BLaER1 (cell line): ENCODE measurements around the gene ARMH3.

Experiments
- H3K27ac ChIP-seq: shearing (Covaris generic); formaldehyde crosslinking; 2 replicates; pipeline ENCODE4 v1.8.1; 2022
- H3K27me3 ChIP-seq: shearing (Covaris generic); formaldehyde crosslinking; 2 replicates; pipeline ENCODE4 v1.8.1; 2022
- H3K36me3 ChIP-seq: shearing (Covaris generic); formaldehyde crosslinking; 2 replicates; pipeline ENCODE4 v1.8.1; 2022
- H3K4me1 ChIP-seq: shearing (Covaris generic); formaldehyde crosslinking; 2 replicates; pipeline ENCODE4 v1.8.1; 2022
- H3K4me2 ChIP-seq: shearing (Covaris generic); formaldehyde crosslinking; 2 replicates; pipeline ENCODE4 v1.8.1; 2022
- H3K4me3 ChIP-seq: shearing (Covaris generic); formaldehyde crosslinking; 2 replicates; pipeline ENCODE4 v1.8.1; 2022
- H3K9ac ChIP-seq: shearing (Covaris generic); formaldehyde crosslinking; 2 replicates; pipeline ENCODE4 v1.8.1; 2022
- H3K9me3 ChIP-seq: shearing (Covaris generic); formaldehyde crosslinking; 2 replicates; pipeline ENCODE4 v1.8.1; 2022
- H4K20me1 ChIP-seq: shearing (Covaris generic); formaldehyde crosslinking; 2 replicates; pipeline ENCODE4 v1.8.1; 2022
- Cebpa-rat ChIP-seq: shearing (Covaris generic); IDR thresholded peaks from 2 replicates; pipeline ENCODE4 v1.8.1; 2022

ARMH3 gene

GRCh38 chr10:101893510-101894120 is 162.4 kb downstream of the ARMH3 start:
- Histone ChIP-seq H3K27me3 (no peaks in the 10 kb centered on the region), H3K9me3 (no peaks in the 10 kb centered on the region), H3K4me3 (no peak overlapping the region), H4K20me1 (peaks cover 32% of the 10 kb centered on the region), H3K4me1 (peaks cover 15% of the 10 kb centered on the region), H3K36me3 (peaks cover 5% of the 10 kb centered on the region), H3K9ac (no peak overlapping the region), H3K27ac (no peak overlapping the region), H3K4me2 (no peak overlapping the region)
- TF ChIP-seq Cebpa-rat = no peak

- no peak overlapping the region for H3K4me3 ChIP-seq
- no peaks in the 10 kb centered on the region for H3K27me3 ChIP-seq
- no peak overlapping the region for H3K9ac ChIP-seq
- H3K9me3 ChIP-seq = no peaks in the 10 kb centered on the region
- H4K20me1 ChIP-seq = peaks cover 32% of the 10 kb centered on the region
- peaks cover 10% of the 10 kb centered on the region for H3K4me1 ChIP-seq
- H3K27ac ChIP-seq = no peak overlapping the region
- no peak overlapping the region for H3K4me2 ChIP-seq
- TF ChIP-seq Cebpa-rat = no peak
- peaks cover 12% of the 10 kb centered on the region for H3K36me3 ChIP-seq
Observed at GRCh38 chr10:101892782-101893391, 163.1 kb downstream of the ARMH3 start.

- Histone ChIP-seq H3K9me3 (no peaks in the 10 kb centered on the region), H3K4me3 (no peak overlapping the region), H3K36me3 (peaks cover 21% of the 10 kb centered on the region), H3K9ac (no peak overlapping the region), H3K4me2 (no peak overlapping the region), H3K4me1 (no peaks in the 10 kb centered on the region), H3K27me3 (no peaks in the 10 kb centered on the region), H4K20me1 (peaks cover 25% of the 10 kb centered on the region), H3K27ac (no peak overlapping the region)
- no peak for TF ChIP-seq Cebpa-rat
Observed at GRCh38 chr10:101889256-101890210, 166.4 kb downstream of the ARMH3 start.

- peaks cover 25% of the 10 kb centered on the region for H4K20me1 ChIP-seq
- no peaks in the 10 kb centered on the region for H3K4me1 ChIP-seq
- no peaks in the 10 kb centered on the region for H3K27me3 ChIP-seq
- no peak overlapping the region for H3K27ac ChIP-seq
- H3K4me2 ChIP-seq = no peak overlapping the region
- no peak overlapping the region for H3K4me3 ChIP-seq
- TF ChIP-seq Cebpa-rat = no peak
- H3K9me3 ChIP-seq = no peaks in the 10 kb centered on the region
- H3K36me3 ChIP-seq = peaks cover 24% of the 10 kb centered on the region
- no peak overlapping the region for H3K9ac ChIP-seq
Observed at GRCh38 chr10:101888251-101888949, 167.6 kb downstream of the ARMH3 start.

GRCh38 chr10:101887775-101888174 is 168.2 kb downstream of the ARMH3 start:
- Histone ChIP-seq H3K4me3 (no peak overlapping the region), H3K4me2 (no peak overlapping the region), H4K20me1 (peaks cover 19% of the 10 kb centered on the region), H3K9me3 (no peaks in the 10 kb centered on the region), H3K36me3 (peaks cover 29% of the 10 kb centered on the region), H3K9ac (no peak overlapping the region), H3K27ac (no peak overlapping the region), H3K4me1 (no peaks in the 10 kb centered on the region), H3K27me3 (no peaks in the 10 kb centered on the region)
- TF ChIP-seq Cebpa-rat = no peak

- no peak overlapping the region for H3K4me2 ChIP-seq
- no peak for TF ChIP-seq Cebpa-rat
- H3K27ac ChIP-seq = no peak overlapping the region
- H3K9ac ChIP-seq = no peak overlapping the region
- no peaks in the 10 kb centered on the region for H3K27me3 ChIP-seq
- H3K4me1 ChIP-seq = no peaks in the 10 kb centered on the region
- H4K20me1 ChIP-seq = peaks cover 19% of the 10 kb centered on the region
- no peak overlapping the region for H3K4me3 ChIP-seq
- no peaks in the 10 kb centered on the region for H3K9me3 ChIP-seq
- peaks cover 29% of the 10 kb centered on the region for H3K36me3 ChIP-seq
Observed at GRCh38 chr10:101886521-101887312, 169.3 kb downstream of the ARMH3 start.

- peaks cover 29% of the 10 kb centered on the region; the same call in 1 of the 2 replicates for H4K20me1 ChIP-seq
- peaks cover 28% of the 10 kb centered on the region for H3K36me3 ChIP-seq
- H3K27me3 ChIP-seq = no peaks in the 10 kb centered on the region
- H3K9ac ChIP-seq = no peak overlapping the region
- H3K4me1 ChIP-seq = peaks cover 24% of the 10 kb centered on the region
- H3K9me3 ChIP-seq = no peaks in the 10 kb centered on the region
- H3K27ac ChIP-seq = no peak overlapping the region
- TF ChIP-seq Cebpa-rat = no peak
- H3K4me3 ChIP-seq = no peak overlapping the region
- no peak overlapping the region for H3K4me2 ChIP-seq
Observed at GRCh38 chr10:101881036-101881774, 174.8 kb downstream of the ARMH3 start.

- no peak for TF ChIP-seq Cebpa-rat
- H3K27ac ChIP-seq = no peak overlapping the region
- no peak overlapping the region for H3K9ac ChIP-seq
- H3K4me3 ChIP-seq = no peak overlapping the region
- H3K27me3 ChIP-seq = no peaks in the 10 kb centered on the region
- peaks cover 23% of the 10 kb centered on the region for H3K36me3 ChIP-seq
- no peak overlapping the region for H3K4me2 ChIP-seq
- H3K4me1 ChIP-seq = peaks cover 34% of the 10 kb centered on the region
- peaks cover 39% of the 10 kb centered on the region; the same call in 1 of the 2 replicates for H4K20me1 ChIP-seq
- H3K9me3 ChIP-seq = no peaks in the 10 kb centered on the region
Observed at GRCh38 chr10:101880232-101880573, 175.8 kb downstream of the ARMH3 start.
